Neuronal stem cell (in vitro differentiated cells): ENCODE measurements around the gene ALDH3B2.

Experiments used
- DNase-seq: peaks from one replicate; pipeline ENCODE4 v3.0.0-alpha.2; 2013; ENCODE audit warnings: low spot score
- H2AFZ ChIP-seq: one replicate; pipeline ENCODE4 v1.6.1; 2013; ENCODE audit warnings: mild to moderate bottlenecking, low read length, inconsistent platforms
- H2AK5ac ChIP-seq: 2 replicates; pipeline ENCODE4 v1.6.1; 2013; ENCODE audit warnings: low read depth, mild to moderate bottlenecking, inconsistent platforms, low read length, moderate library complexity, mixed read lengths
- H2BK120ac ChIP-seq: 2 replicates; pipeline ENCODE4 v1.6.1; 2013; ENCODE audit warnings: low read depth, mild to moderate bottlenecking, inconsistent platforms, low read length, moderate library complexity, mixed read lengths
- H2BK12ac ChIP-seq: one replicate; pipeline ENCODE4 v1.6.1; 2013; ENCODE audit warnings: low read length, inconsistent platforms
- H2BK15ac ChIP-seq: 2 replicates; pipeline ENCODE4 v1.6.1; 2013; ENCODE audit warnings: mild to moderate bottlenecking, low read length, inconsistent platforms, mixed read lengths
- H2BK5ac ChIP-seq: one replicate; pipeline ENCODE4 v1.6.1; 2013; ENCODE audit warnings: inconsistent platforms, mild to moderate bottlenecking, low read length, moderate library complexity
- H3K14ac ChIP-seq: one replicate; pipeline ENCODE4 v1.6.1; 2013; ENCODE audit warnings: low read length, inconsistent platforms
- H3K18ac ChIP-seq: 2 replicates; pipeline ENCODE4 v1.6.1; 2013; ENCODE audit warnings: low read length, inconsistent platforms
- H3K23ac ChIP-seq: 2 replicates; pipeline ENCODE4 v1.6.1; 2013; ENCODE audit warnings: low read depth, mild to moderate bottlenecking, mixed read lengths, low read length, inconsistent platforms; ENCODE audit not compliant: poor library complexity
- H3K27ac ChIP-seq: replicated peaks from 3 replicates; pipeline ENCODE4 v1.5.1; 2013; ENCODE audit warnings: low read length, inconsistent platforms
- H3K27me3 ChIP-seq, 3 experiments: 2 replicates each; pipeline ENCODE4 v1.6.1; 2013; ENCODE audit warnings: low read length in 3 of 3, mild to moderate bottlenecking in 2 of 3, inconsistent platforms in 1 of 3, low read depth in 1 of 3, mixed read lengths in 1 of 3, moderate library complexity in 1 of 3; ENCODE audit not compliant: control insufficient read depth in 3 of 3, insufficient read depth in 3 of 3
- H3K36me3 ChIP-seq, 2 donors: replicated peaks in 1 of 2; 2 replicates each; pipeline ENCODE4 v1.6.1; 2013; ENCODE audit warnings: low read length in 2 of 2; ENCODE audit not compliant: control insufficient read depth in 2 of 2, insufficient read depth in 2 of 2
- H3K4ac ChIP-seq: 2 replicates; pipeline ENCODE4 v1.6.1; 2013; ENCODE audit warnings: inconsistent platforms, mild to moderate bottlenecking, low read length, moderate library complexity
- H3K4me1 ChIP-seq, 2 donors: 1 replicate in 1 of 2; 2 replicates in 1 of 2; pipeline ENCODE4 v1.6.1; 2013; ENCODE audit warnings: low read length in 2 of 2, low read depth in 1 of 2; ENCODE audit not compliant: control insufficient read depth in 2 of 2, insufficient read depth in 1 of 2
- H3K4me2 ChIP-seq: one replicate; pipeline ENCODE4 v1.6.1; 2013; ENCODE audit warnings: mild to moderate bottlenecking, low read length, inconsistent platforms; ENCODE audit not compliant: insufficient read depth, poor library complexity, severe bottlenecking
- H3K4me3 ChIP-seq, 2 donors: 2 replicates each; pipeline ENCODE4 v1.5.1; 2013; ENCODE audit warnings: low read length in 2 of 2, mild to moderate bottlenecking in 2 of 2, inconsistent platforms in 1 of 2, moderate library complexity in 1 of 2
- H3K79me1 ChIP-seq: one replicate; pipeline ENCODE4 v1.6.1; 2013; ENCODE audit warnings: low read depth, mild to moderate bottlenecking, inconsistent platforms, low read length, moderate library complexity
- H3K9ac ChIP-seq: one replicate; pipeline ENCODE4 v1.6.1; 2013; ENCODE audit warnings: mild to moderate bottlenecking, low read depth, low read length, inconsistent platforms; ENCODE audit not compliant: poor library complexity
- H3K9me3 ChIP-seq, 2 donors: replicated peaks in 1 of 2; 2 replicates each; pipeline versions ENCODE3 to v1.6.1; 2013; ENCODE audit warnings: low read length in 2 of 2, mild to moderate bottlenecking in 2 of 2, inconsistent platforms in 1 of 2, low read depth in 1 of 2, mixed read lengths in 1 of 2, moderate library complexity in 1 of 2; ENCODE audit not compliant: control insufficient read depth in 2 of 2, insufficient read depth in 1 of 2
- H4K8ac ChIP-seq: one replicate; pipeline ENCODE4 v1.6.1; 2013; ENCODE audit warnings: low read depth, mild to moderate bottlenecking, inconsistent platforms, low read length, moderate library complexity
- H4K91ac ChIP-seq: one replicate; pipeline ENCODE4 v1.6.1; 2013; ENCODE audit warnings: low read length, low read depth, mild to moderate bottlenecking, inconsistent platforms; ENCODE audit not compliant: poor library complexity
- WGBS, 2 donors: extraction: QIAGEN DNeasy Blood & Tissue Kit; methylation state at CpG; one replicate each; pipeline ENCODE4 v1.1.7; 2013; ENCODE audit warnings: missing lambda C conversion rate in 2 of 2, mixed read lengths in 1 of 2; ENCODE audit not compliant: insufficient read length in 2 of 2, insufficient replicate concordance in 1 of 2; ENCODE audit errors: extremely low coverage in 2 of 2; 5-methylcytosine and 5-hydroxymethylcytosine counted together

Gene ALDH3B2

GRCh38 chr11:67614730-67615714, 59.4 kb downstream of the ALDH3B2 start:
- peak overlapping the region; percentile 68 for H2AK5ac ChIP-seq
- H3K4me2 ChIP-seq = no peak overlapping the region
- no peak overlapping the region for H3K27ac ChIP-seq
- H2BK5ac ChIP-seq = peak overlapping the region; percentile 53
- H3K4me1 ChIP-seq = peaks cover 9 to 25% of the 10 kb centered on the region in 2 donors
- peaks cover 0 to 4% of the 10 kb centered on the region in 2 donors for H3K9me3 ChIP-seq
- H2BK120ac ChIP-seq = no peak overlapping the region
- H2BK12ac ChIP-seq = peak overlapping the region; percentile 73
- H3K18ac ChIP-seq = peak overlapping the region; percentile 95
- peak overlapping the region; percentile 74 for H2BK15ac ChIP-seq
- DNase-seq = no peak
- H3K9ac ChIP-seq = no peak overlapping the region
- H4K8ac ChIP-seq = no peak overlapping the region
- no peak overlapping the region for H4K91ac ChIP-seq
- no peak overlapping the region for H3K4ac ChIP-seq
- peak overlapping the region; percentile 25 for H3K14ac ChIP-seq
- peak overlapping the region; percentile 93 for H3K23ac ChIP-seq
- H3K4me3 ChIP-seq = no peak overlapping the region
- no CpG with 5 or more reads among the region's 18 CpGs for WGBS, 2 donors
- H3K36me3 ChIP-seq = peaks cover 14 to 28% of the 10 kb centered on the region in 2 donors
- peaks cover 0 to 9% (median 0%) of the 10 kb centered on the region in 3 experiments for H3K27me3 ChIP-seq
- H3K79me1 ChIP-seq = peaks cover 2% of the 10 kb centered on the region
- no peak overlapping the region for H2AFZ ChIP-seq

- Histone ChIP-seq H3K4me3 (no peak overlapping the region), H3K9ac (no peak overlapping the region), H3K36me3 (peaks cover 14 to 37% of the 10 kb centered on the region in 2 donors), H2BK120ac (no peak overlapping the region), H3K4me2 (no peak overlapping the region), H3K79me1 (peaks cover 2% of the 10 kb centered on the region), H2AFZ (no peak overlapping the region), H2BK15ac (peak overlapping the region; percentile 74), H2BK12ac (no peak overlapping the region), H3K14ac (no peak overlapping the region), H3K27me3 (peaks cover 0 to 9% (median 0%) of the 10 kb centered on the region in 3 experiments), H3K4me1 (peaks cover 9 to 25% of the 10 kb centered on the region in 2 donors), H3K4ac (peak overlapping the region; percentile 38), H2AK5ac (peak overlapping the region; percentile 68), H4K8ac (no peak overlapping the region), H2BK5ac (peak overlapping the region; percentile 42), H3K18ac (peak overlapping the region; percentile 80), H3K9me3 (peaks cover 0 to 4% of the 10 kb centered on the region in 2 donors), H3K27ac (no peak overlapping the region), H3K23ac (peak overlapping the region; percentile 86), H4K91ac (no peak overlapping the region)
- peak; percentile 69 for DNase-seq
- WGBS, 2 donors = no CpG with 5 or more reads among the region's 23 CpGs
Measured at GRCh38 chr11:67613960-67614715, 60.3 kb downstream of the ALDH3B2 start.

- H3K9ac ChIP-seq = no peak overlapping the region
- no peak overlapping the region for H2BK120ac ChIP-seq
- H2BK12ac ChIP-seq = no peak overlapping the region
- no peak overlapping the region for H3K14ac ChIP-seq
- peaks cover 0 to 4% of the 10 kb centered on the region in 2 donors for H3K9me3 ChIP-seq
- H2AK5ac ChIP-seq = no peak overlapping the region
- peak overlapping the region; percentile 98 for H4K8ac ChIP-seq
- H3K27me3 ChIP-seq = peaks cover 0 to 9% (median 0%) of the 10 kb centered on the region in 3 experiments
- no peak overlapping the region for H3K4me3 ChIP-seq
- H3K4me1 ChIP-seq = peaks cover 9 to 25% of the 10 kb centered on the region in 2 donors
- H3K36me3 ChIP-seq = peaks cover 14 to 44% of the 10 kb centered on the region in 2 donors
- peaks cover 2% of the 10 kb centered on the region for H3K79me1 ChIP-seq
- DNase-seq = no peak
- H3K4ac ChIP-seq = no peak overlapping the region
- no peak overlapping the region for H3K23ac ChIP-seq
- peak overlapping the region; percentile 42 for H2BK5ac ChIP-seq
- H3K18ac ChIP-seq = peak overlapping the region; percentile 11
- no peak overlapping the region for H3K4me2 ChIP-seq
- H2AFZ ChIP-seq = no peak overlapping the region
- WGBS, 2 donors = no CpG with 5 or more reads among the region's 17 CpGs
- H4K91ac ChIP-seq = no peak overlapping the region
- H3K27ac ChIP-seq = no peak overlapping the region
- H2BK15ac ChIP-seq = no peak overlapping the region
Measured at GRCh38 chr11:67613313-67613959, 61.0 kb downstream of the ALDH3B2 start.
